ENCODE measurements around the gene CYB561D2. TPM values are rescaled to one million over a fixed set of nuclear protein-coding genes. Genes with fewer than 3 reads are reported as not detected.

CYB561D2 gene
- total and polyA plus RNA-seq, 2 of the 13 experiments (the other 11 are each of a cell fraction or from before 2014, with no cell fraction given), result 11.1 to 17.2 TPM

DNA sequence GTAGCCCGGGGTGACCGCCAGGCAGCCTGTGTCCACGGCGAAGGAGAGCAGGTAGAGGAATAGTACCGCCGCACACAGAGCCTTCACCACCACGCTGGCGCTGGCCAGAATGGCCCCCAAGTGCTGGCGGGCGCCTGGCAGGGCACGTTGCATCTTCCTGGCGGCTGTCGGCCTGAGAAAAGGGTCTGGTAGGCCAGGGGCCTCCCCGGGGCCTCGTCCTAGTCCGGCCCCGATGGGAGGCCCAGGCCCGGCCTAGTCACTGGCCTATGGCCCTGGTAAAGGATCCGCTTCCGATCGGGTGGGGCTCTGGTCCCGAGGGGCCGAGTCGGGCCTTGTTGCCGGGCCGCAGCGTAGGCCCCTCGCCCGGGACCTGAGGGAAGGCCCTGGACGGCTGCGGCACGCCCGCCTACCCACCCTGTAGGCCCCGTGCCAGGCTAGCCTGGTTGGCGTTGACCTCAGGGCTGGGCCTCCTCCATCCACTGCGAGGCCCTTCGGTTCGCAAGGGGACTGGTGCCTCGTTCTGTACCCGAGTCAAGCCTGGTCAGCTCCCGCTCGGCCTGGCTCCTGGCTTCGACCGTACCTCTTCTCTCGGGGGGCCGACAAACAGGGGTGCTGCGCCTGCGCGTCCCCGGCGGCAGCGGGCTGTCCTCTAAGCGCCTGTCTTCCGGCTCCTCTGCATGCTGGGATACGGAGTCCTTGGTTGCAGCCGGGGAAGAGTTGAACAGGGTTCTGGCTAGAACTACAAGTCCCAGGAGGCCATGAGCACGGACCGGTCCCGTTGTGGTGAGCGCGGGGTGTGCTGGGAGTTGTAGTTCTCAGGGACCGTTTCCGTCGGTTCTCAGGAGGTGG, 8.5 kb downstream of the CYB561D2 start, which contains the start of gene TMEM115 (continued):
- TF ChIP-seq, protein P1, sequence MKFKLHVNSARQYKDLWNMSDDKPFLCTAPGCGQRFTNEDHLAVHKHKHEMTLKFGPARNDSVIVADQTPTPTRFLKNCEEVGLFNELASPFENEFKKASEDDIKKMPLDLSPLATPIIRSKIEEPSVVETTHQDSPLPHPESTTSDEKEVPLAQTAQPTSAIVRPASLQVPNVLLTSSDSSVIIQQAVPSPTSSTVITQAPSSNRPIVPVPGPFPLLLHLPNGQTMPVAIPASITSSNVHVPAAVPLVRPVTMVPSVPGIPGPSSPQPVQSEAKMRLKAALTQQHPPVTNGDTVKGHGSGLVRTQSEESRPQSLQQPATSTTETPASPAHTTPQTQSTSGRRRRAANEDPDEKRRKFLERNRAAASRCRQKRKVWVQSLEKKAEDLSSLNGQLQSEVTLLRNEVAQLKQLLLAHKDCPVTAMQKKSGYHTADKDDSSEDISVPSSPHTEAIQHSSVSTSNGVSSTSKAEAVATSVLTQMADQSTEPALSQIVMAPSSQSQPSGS (CRISPR knock-in tag; IDR thresholded peaks at IDR 0.05), result no peak; the same call in 1 of the 2 replicates
- TF ChIP-seq KLF9 (CRISPR knock-in tag; IDR thresholded peaks at IDR 0.05; ENCODE audit: low read depth) (no peak), CHCHD3 (CRISPR knock-in tag; IDR thresholded peaks at IDR 0.05) (0 out of 2 replicates have a peak, but pooled peaks have one; percentile 39), ZZZ3 (CRISPR knock-in tag; IDR thresholded peaks at IDR 0.05; ENCODE audit: borderline replicate concordance) (peak; percentile 93; the same call in 1 of the 2 replicates), ZNF441 (CRISPR knock-in tag; IDR thresholded peaks at IDR 0.05; ENCODE audit: borderline replicate concordance) (no peak), ZNF451 (CRISPR knock-in tag; IDR thresholded peaks at IDR 0.05) (0 out of 2 replicates have a peak, but pooled peaks have one; percentile 79), SMC3 (IDR thresholded peaks at IDR 0.05; ENCODE audit: low read length) (no peak), KAT2B (IDR thresholded peaks at IDR 0.05; ENCODE audit: borderline replicate concordance, low read depth, low read length) (no peak), RXRB (CRISPR knock-in tag; IDR thresholded peaks at IDR 0.05; ENCODE audit: borderline replicate concordance) (0 out of 2 replicates have a peak, but pooled peaks have one; percentile 37), FOXK1 (CRISPR knock-in tag; IDR thresholded peaks at IDR 0.05; ENCODE audit: borderline replicate concordance, low read depth) (peak; percentile 91; the same call in 1 of the 2 replicates), ARNTL (CRISPR knock-in tag; IDR thresholded peaks at IDR 0.05) (peak; percentile 42; the same call in 1 of the 2 replicates), ZNF10 (CRISPR knock-in tag; IDR thresholded peaks at IDR 0.05; ENCODE audit: borderline replicate concordance, low read depth) (no peak), ZNF550 (CRISPR knock-in tag; IDR thresholded peaks at IDR 0.05; ENCODE audit: borderline replicate concordance) (no peak), MAF1 (CRISPR knock-in tag; IDR thresholded peaks at IDR 0.05; ENCODE audit: borderline replicate concordance) (no peak; the same call in 1 of the 2 replicates), TBL1XR1 (IDR thresholded peaks at IDR 0.05; ENCODE audit: borderline replicate concordance, low read length, partially characterized antibody) (no peak), EED (CRISPR knock-in tag; IDR thresholded peaks at IDR 0.05) (no peak; the same call in 1 of the 2 replicates), ZNF839 (CRISPR knock-in tag; IDR thresholded peaks at IDR 0.05; ENCODE audit: borderline replicate concordance) (no peak), FOXM1 (CRISPR knock-in tag; IDR thresholded peaks at IDR 0.05) (no peak), ZNF256 (CRISPR knock-in tag; conservative IDR thresholded peaks at IDR 0.05) (peak; percentile 77; the same call in 1 of the 2 replicates), ZNF17 (CRISPR knock-in tag; IDR thresholded peaks at IDR 0.05) (no peak), ZNF136 (CRISPR knock-in tag; IDR thresholded peaks at IDR 0.05; ENCODE audit: low read depth) (no peak; the same call in 1 of the 2 replicates), GLI4 (CRISPR knock-in tag; IDR thresholded peaks at IDR 0.05; ENCODE audit: borderline replicate concordance) (peak; percentile 89; the same call in 1 of the 2 replicates)
- TF ChIP-seq, protein P2, sequence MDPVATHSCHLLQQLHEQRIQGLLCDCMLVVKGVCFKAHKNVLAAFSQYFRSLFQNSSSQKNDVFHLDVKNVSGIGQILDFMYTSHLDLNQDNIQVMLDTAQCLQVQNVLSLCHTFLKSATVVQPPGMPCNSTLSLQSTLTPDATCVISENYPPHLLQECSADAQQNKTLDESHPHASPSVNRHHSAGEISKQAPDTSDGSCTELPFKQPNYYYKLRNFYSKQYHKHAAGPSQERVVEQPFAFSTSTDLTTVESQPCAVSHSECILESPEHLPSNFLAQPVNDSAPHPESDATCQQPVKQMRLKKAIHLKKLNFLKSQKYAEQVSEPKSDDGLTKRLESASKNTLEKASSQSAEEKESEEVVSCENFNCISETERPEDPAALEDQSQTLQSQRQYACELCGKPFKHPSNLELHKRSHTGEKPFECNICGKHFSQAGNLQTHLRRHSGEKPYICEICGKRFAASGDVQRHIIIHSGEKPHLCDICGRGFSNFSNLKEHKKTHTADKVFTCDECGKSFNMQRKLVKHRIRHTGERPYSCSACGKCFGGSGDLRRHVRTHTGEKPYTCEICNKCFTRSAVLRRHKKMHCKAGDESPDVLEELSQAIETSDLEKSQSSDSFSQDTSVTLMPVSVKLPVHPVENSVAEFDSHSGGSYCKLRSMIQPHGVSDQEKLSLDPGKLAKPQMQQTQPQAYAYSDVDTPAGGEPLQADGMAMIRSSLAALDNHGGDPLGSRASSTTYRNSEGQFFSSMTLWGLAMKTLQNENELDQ (CRISPR knock-in tag; IDR thresholded peaks at IDR 0.05; ENCODE audit: borderline replicate concordance), result peak; percentile 83; the same call in 1 of the 2 replicates
- TF ChIP-seq, protein P3, sequence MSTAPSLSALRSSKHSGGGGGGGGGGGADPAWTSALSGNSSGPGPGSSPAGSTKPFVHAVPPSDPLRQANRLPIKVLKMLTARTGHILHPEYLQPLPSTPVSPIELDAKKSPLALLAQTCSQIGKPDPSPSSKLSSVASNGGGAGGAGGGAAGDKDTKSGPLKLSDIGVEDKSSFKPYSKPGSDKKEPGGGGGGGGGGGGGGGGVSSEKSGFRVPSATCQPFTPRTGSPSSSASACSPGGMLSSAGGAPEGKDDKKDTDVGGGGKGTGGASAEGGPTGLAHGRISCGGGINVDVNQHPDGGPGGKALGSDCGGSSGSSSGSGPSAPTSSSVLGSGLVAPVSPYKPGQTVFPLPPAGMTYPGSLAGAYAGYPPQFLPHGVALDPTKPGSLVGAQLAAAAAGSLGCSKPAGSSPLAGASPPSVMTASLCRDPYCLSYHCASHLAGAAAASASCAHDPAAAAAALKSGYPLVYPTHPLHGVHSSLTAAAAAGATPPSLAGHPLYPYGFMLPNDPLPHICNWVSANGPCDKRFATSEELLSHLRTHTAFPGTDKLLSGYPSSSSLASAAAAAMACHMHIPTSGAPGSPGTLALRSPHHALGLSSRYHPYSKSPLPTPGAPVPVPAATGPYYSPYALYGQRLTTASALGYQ (CRISPR knock-in tag; IDR thresholded peaks at IDR 0.05), result no peak
